ENCODE results near the gene TPCN2. TPM values are rescaled to one million over a fixed set of nuclear protein-coding genes. Genes with fewer than 3 reads are reported as not detected.

Gene TPCN2
- total RNA-seq, 2 donors from 2014 or later = 34.7 to 38.0 TPM

- Histone ChIP-seq H3K9me3 (no peaks in the 10 kb centered on the region), H3K36me3 (peaks cover 3% of the 10 kb centered on the region), H3K27me3 (replicated peaks; ENCODE audit: insufficient read depth) (no peaks in the 10 kb centered on the region), H3K4me1 (ENCODE audit: control insufficient read depth in 1 of 2, low read depth in 2 of 2) (peaks cover 17 to 55% of the 10 kb centered on the region in 2 donors), H3K4me3 (no peak overlapping the region), H3K27ac (no peak overlapping the region)
- no peak for DNase-seq (ENCODE audit: low spot score)
- no peak for ATAC-seq (ENCODE audit: insufficient number of reproducible peaks, low FRiP score, low read depth)
- TF ChIP-seq CTCF (IDR thresholded peaks at IDR 0.05) = no peak
These were observed 4.4 kb downstream of the TPCN2 start for GRCh38 chr11:69053169-69053477.

- ATAC-seq (ENCODE audit: insufficient number of reproducible peaks, low FRiP score, low read depth) (no peak), DNase-seq (ENCODE audit: low spot score) (no peak)
- H3K27me3 ChIP-seq (replicated peaks; ENCODE audit: insufficient read depth) = no peaks in the 10 kb centered on the region
- H3K4me3 ChIP-seq = no peak overlapping the region
- no peaks in the 10 kb centered on the region for H3K9me3 ChIP-seq
- H3K36me3 ChIP-seq = peaks cover 8% of the 10 kb centered on the region
- peaks cover 17 to 52% of the 10 kb centered on the region in 2 donors for H3K4me1 ChIP-seq (ENCODE audit: control insufficient read depth in 1 of 2, low read depth in 2 of 2)
- no peak for TF ChIP-seq CTCF (IDR thresholded peaks at IDR 0.05)
- no peak overlapping the region for H3K27ac ChIP-seq
These were observed 5.0 kb downstream of the TPCN2 start for GRCh38 chr11:69053546-69054396.

- H3K9me3 ChIP-seq = no peaks in the 10 kb centered on the region
- H3K4me1 ChIP-seq (ENCODE audit: control insufficient read depth in 1 of 2, low read depth in 2 of 2) = peaks cover 14 to 49% of the 10 kb centered on the region in 2 donors
- TF ChIP-seq CTCF (IDR thresholded peaks at IDR 0.05) = no peak
- ATAC-seq (ENCODE audit: insufficient number of reproducible peaks, low FRiP score, low read depth) (no peak), DNase-seq (ENCODE audit: low spot score) (no peak)
- no peak overlapping the region for H3K27ac ChIP-seq
- no peaks in the 10 kb centered on the region for H3K27me3 ChIP-seq (replicated peaks; ENCODE audit: insufficient read depth)
- H3K36me3 ChIP-seq = peaks cover 16% of the 10 kb centered on the region
- H3K4me3 ChIP-seq = no peak overlapping the region
These were observed 5.9 kb downstream of the TPCN2 start for GRCh38 chr11:69054397-69055211.

GRCh38 chr11:69055212-69055586 is 6.5 kb downstream of the TPCN2 start:
- TF ChIP-seq CTCF (IDR thresholded peaks at IDR 0.05) = no peak
- peaks cover 20% of the 10 kb centered on the region for H3K36me3 ChIP-seq
- no peak for DNase-seq (ENCODE audit: low spot score)
- ATAC-seq (ENCODE audit: insufficient number of reproducible peaks, low FRiP score, low read depth) = no peak
- H3K4me1 ChIP-seq (ENCODE audit: control insufficient read depth in 1 of 2, low read depth in 2 of 2) = peaks cover 8 to 43% of the 10 kb centered on the region in 2 donors
- no peak overlapping the region for H3K4me3 ChIP-seq
- H3K27me3 ChIP-seq (replicated peaks; ENCODE audit: insufficient read depth) = no peaks in the 10 kb centered on the region
- H3K27ac ChIP-seq = no peak overlapping the region
- H3K9me3 ChIP-seq = no peaks in the 10 kb centered on the region
